NK-92 (cell line): Measurements from ENCODE around the gene SUSD2.
"Not testable (repeated sequence)": the region's sequence is repeated elsewhere in the genome, so short reads cannot be mapped to it uniquely, and the experiment has no call there.

ENCODE experiments used
- DNase-seq: peaks from one replicate; lab custom pipeline; 2025; ENCODE audit not compliant: unreplicated experiment; lab: John Stamatoyannopoulos, UW

SUSD2 gene

GRCh38 chr22:24186892-24187670 lies 5.8 kb downstream of the SUSD2 start:
- DNase-seq = no peak

- no peak for DNase-seq
These were observed 6.7 kb downstream of the SUSD2 start for GRCh38 chr22:24187731-24188644.

- no peak for DNase-seq
These were observed 7.5 kb downstream of the SUSD2 start for GRCh38 chr22:24188705-24189248.

GRCh38 chr22:24189249-24190158 lies 8.2 kb downstream of the SUSD2 start:
- no peak for DNase-seq

GRCh38 chr22:24190159-24190540 lies 8.9 kb downstream of the SUSD2 start:
- no peak for DNase-seq

GRCh38 chr22:24190596-24191208 lies 9.4 kb downstream of the SUSD2 start:
- no peak for DNase-seq

GRCh38 chr22:24191381-24191841 lies 10.1 kb downstream of the SUSD2 start:
- DNase-seq = no peak

- DNase-seq = no peak
These were observed 10.6 kb downstream of the SUSD2 start for GRCh38 chr22:24191893-24192292.

- no peak for DNase-seq
These were observed 17.4 kb downstream of the SUSD2 start for GRCh38 chr22:24198682-24199052.

GRCh38 chr22:24200619-24201212 lies 19.4 kb downstream of the SUSD2 start:
- no peak for DNase-seq

GRCh38 chr22:24201681-24202614 lies 20.7 kb downstream of the SUSD2 start:
- no peak for DNase-seq

- not testable (repeated sequence) for DNase-seq
These were observed 22.6 kb downstream of the SUSD2 start for GRCh38 chr22:24203856-24204255.

- no peak for DNase-seq
These were observed 24.3 kb downstream of the SUSD2 start for GRCh38 chr22:24205438-24206195.

- not testable (repeated sequence) for DNase-seq
These were observed 25.4 kb downstream of the SUSD2 start for GRCh38 chr22:24206460-24207263.

- DNase-seq = no peak
These were observed 26.2 kb downstream of the SUSD2 start for GRCh38 chr22:24207264-24208011.

GRCh38 chr22:24208012-24208749 lies 26.9 kb downstream of the SUSD2 start:
- DNase-seq = no peak
